Activated naive CD4-positive, alpha-beta T cell treated with anti-CD3 and anti-CD28 coated beads for 36 hours (primary cell): ENCODE results near the gene SCPEP1. TPM values are rescaled to one million over a fixed set of nuclear protein-coding genes. Genes with fewer than 3 reads are reported as not detected.

ENCODE experiments used
- CTCF ChIA-PET: fragments of 350-600 bp; sonication (Branson Sonifier 250); formaldehyde crosslinking; loops from one replicate; lab custom pipeline; 2021; ENCODE audit warnings: antibody characterized with exemption; lab: Charles Lee
- DNase-seq: peaks from one replicate; pipeline ENCODE4 v3.0.0-alpha.2; 2020
- H3K27ac Mint-ChIP-seq: one replicate; pipeline ENCODE4 v1.8.0; 2021; ENCODE audit warnings: mild to moderate bottlenecking, mixed read lengths
- H3K27me3 Mint-ChIP-seq: one replicate; pipeline ENCODE4 v1.8.0; 2021; ENCODE audit warnings: low read depth, mixed read lengths
- H3K36me3 Mint-ChIP-seq: one replicate; pipeline ENCODE4 v1.8.0; 2021; ENCODE audit warnings: low read depth, mixed read lengths
- H3K4me1 Mint-ChIP-seq: one replicate; pipeline ENCODE4 v1.8.0; 2021; ENCODE audit warnings: low read depth, mixed read lengths
- H3K4me3 Mint-ChIP-seq: one replicate; pipeline ENCODE4 v1.8.0; 2021; ENCODE audit warnings: mild to moderate bottlenecking, moderate library complexity, mixed read lengths
- H3K9me3 Mint-ChIP-seq: one replicate; pipeline ENCODE4 v1.8.0; 2021; ENCODE audit warnings: mixed read lengths
- intact Hi-C: fragments of 100-400 bp; cut with micrococcal nuclease; formaldehyde crosslinking; loops from one replicate; pipeline ENCODE4 v1.15.1; 2023
- total RNA-seq, 2 experiments: library from RNA; stranded (reverse); gene quantifications; one replicate each; pipeline ENCODE4 v1.2.3, GENCODE V29; 2021

SCPEP1 gene
- total RNA-seq, 2 experiments from 2014 or later: 11.7 to 15.3 TPM

DNA sequence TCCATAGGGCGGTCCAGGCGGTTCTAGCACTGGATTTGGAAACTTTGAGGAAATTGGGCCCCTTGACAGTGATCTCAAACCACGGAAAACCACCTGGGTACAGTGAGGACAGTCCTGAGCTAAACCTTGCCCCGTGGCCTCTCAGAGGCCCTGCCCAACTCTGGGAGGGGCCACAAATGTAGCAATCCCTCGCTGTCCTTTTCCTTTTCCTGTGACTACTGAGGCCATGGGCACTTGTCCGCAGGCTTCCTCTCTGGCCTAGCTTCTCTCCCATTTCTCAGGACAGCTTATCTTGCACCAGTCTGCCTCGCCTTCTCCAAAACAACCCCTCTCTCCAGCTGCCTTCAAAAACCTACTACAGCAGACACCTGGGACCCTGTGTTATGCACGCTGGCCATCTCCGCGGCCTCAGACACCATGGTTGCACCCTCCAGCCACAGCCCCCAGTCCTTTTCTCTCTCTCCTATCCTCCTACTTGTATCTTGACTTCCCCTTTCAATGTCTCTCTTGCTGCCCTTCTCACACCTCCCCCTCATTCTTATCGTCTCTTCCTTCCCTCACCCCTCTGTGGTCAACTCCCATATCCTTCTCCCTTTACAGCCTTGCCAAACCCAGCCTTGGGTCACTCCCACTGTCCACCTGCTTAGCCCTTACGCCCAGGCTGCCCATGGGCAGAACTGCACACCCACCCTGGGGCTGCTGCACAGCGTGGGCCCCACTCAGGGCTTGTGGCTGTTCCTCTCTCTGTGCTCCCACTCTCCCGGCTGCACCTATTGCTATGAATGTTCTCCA, 7.6 kb downstream of the SCPEP1 start:
- no peaks in the 10 kb centered on the region for H3K9me3 Mint-ChIP-seq
- no peak overlapping the region for H3K4me3 Mint-ChIP-seq
- peaks cover 16% of the 10 kb centered on the region for H3K36me3 Mint-ChIP-seq
- DNase-seq: no peak
- intact Hi-C loops: no loop called here
- H3K4me1 Mint-ChIP-seq: no peaks in the 10 kb centered on the region
- CTCF ChIA-PET: interaction anchor here (1.0 kb wide), 1 partner anchor 800 kb away, joined by 3 read pairs; no protein-coding TSS in a partner anchor
- H3K27me3 Mint-ChIP-seq: no peaks in the 10 kb centered on the region
- H3K27ac Mint-ChIP-seq: no peak overlapping the region

DNA sequence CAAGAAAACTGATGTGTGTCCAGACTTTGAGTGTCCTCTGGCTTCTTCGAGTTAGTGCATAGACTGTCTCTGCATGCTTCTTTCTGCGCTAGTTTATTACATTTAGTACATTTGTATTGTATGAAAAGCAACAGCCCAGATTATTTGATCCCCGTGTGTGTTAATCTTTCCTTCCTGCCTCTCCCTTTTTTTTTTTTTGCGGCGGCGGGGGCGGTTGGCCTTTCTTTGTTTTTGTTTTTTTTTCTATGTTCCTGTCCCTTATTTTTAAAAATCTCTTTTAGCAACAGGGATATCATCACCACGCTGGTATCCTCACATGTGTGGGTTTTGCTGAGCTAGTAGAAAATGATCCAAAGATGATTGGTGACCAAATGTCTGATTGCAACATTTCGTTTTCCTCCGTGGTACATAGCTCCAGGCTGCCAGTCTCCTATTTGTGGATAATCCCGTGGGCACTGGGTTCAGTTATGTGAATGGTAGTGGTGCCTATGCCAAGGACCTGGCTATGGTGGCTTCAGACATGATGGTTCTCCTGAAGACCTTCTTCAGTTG, 9.4 kb downstream of the SCPEP1 start:
- Mint-ChIP-seq H3K4me3 (no peak overlapping the region), H3K27ac (no peak overlapping the region), H3K9me3 (no peaks in the 10 kb centered on the region), H3K27me3 (no peaks in the 10 kb centered on the region), H3K4me1 (no peaks in the 10 kb centered on the region), H3K36me3 (peaks cover 18% of the 10 kb centered on the region)
- intact Hi-C loops: no loop called here
- DNase-seq: no peak
- CTCF ChIA-PET: no interaction called here

DNA sequence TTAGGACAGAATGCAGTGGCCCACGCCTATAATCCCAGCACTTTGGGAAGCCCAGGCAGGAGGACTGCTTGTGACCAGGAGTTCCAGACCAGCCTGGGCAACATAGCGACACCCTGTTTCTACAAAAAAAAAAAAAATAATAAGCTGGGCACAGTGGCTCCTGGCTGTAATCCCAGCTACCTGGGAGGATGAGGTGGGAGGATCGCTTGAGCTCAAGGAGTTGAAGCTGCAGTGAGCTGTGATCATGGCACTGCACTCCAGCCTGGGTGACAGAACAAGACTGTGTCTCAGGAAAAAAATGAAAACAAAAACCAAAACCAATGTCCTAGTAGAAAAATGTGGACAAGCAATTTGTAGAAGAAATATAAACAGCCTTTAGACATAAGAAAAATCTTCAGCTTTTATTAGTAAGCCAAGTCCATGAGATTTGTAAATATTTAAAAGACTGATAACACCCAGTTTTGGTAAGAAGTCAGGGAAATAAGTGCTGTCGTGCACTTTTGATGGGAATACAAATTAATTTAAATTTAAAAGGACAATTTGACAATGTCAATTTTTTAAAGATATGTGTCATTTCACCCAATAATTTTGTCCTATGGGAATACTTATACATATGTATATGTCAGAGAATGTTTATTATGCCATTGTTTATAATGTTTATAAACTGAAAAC, 11.1 kb downstream of the SCPEP1 start:
- intact Hi-C loops: no loop called here
- CTCF ChIA-PET: no interaction called here
- Mint-ChIP-seq H3K9me3 (no peaks in the 10 kb centered on the region), H3K27ac (no peak overlapping the region), H3K4me1 (no peaks in the 10 kb centered on the region), H3K36me3 (peaks cover 18% of the 10 kb centered on the region), H3K27me3 (no peaks in the 10 kb centered on the region), H3K4me3 (no peak overlapping the region)
- no peak for DNase-seq

DNA sequence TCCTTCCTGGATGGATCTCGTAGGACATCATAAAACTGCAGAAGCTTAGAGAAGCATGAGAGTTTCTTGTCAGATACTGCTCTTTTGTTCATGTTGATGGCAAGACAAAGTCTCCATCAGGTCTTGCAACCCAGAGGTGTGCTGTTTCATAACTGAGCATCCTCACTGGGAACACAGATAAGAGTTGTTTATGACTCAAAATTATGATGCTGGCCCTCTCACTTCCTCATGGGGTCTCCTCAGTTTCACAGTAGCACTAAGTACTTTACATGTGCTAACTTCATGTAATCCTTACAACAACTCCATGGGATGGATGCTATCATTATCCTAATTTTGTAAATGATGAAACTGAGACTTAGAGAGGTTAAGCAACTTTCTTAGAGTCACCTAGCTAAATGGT, 14.4 kb downstream of the SCPEP1 start:
- H3K4me3 Mint-ChIP-seq: no peak overlapping the region
- no peak for DNase-seq
- intact Hi-C loops: no loop called here
- H3K27ac Mint-ChIP-seq: no peak overlapping the region
- H3K27me3 Mint-ChIP-seq: no peaks in the 10 kb centered on the region
- CTCF ChIA-PET: interaction anchor here (0.6 kb wide), 2 partner anchors 52 to 53 kb away, joined by 4 read pairs; no protein-coding TSS in a partner anchor
- H3K9me3 Mint-ChIP-seq: no peaks in the 10 kb centered on the region
- no peaks in the 10 kb centered on the region for H3K4me1 Mint-ChIP-seq
- peaks cover 7% of the 10 kb centered on the region for H3K36me3 Mint-ChIP-seq

DNA sequence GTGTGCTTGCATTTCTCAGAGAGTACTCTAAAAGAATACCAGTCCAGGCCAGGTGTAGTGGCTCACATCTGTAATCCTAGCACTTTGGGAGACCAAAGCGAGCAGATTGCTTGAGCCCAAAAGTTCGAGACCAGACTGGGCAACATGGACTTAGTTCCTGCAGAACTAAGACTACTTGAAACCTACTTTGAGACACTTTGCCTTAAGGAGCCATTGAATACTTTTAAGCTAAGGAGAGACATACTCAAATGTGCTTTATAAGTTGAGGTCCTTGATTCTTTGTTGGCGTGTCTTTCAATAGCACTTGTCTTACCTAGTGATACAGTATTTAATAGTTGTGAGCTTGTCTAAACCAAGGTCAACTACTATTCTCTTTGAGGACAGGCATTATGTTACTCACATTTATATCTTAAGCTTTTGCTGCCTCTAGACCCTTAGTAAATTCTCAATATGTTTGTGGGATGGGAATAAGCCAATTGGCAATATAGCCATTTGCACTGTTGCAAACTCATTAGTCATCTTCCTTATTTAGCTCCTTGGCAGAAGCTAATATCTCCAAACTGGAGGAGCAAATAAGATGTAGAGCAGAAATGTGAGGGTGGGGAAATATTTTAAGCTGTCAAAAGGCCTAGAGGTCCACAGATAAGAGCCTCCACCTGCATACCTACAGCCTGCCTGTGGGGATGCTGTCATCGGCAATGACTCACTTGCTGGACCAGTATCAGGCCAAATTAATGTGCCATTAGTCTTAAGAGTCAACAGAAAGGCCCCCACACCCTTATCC, 16.3 kb downstream of the SCPEP1 start:
- peaks cover 2% of the 10 kb centered on the region for H3K36me3 Mint-ChIP-seq
- intact Hi-C loops: no loop called here

DNA sequence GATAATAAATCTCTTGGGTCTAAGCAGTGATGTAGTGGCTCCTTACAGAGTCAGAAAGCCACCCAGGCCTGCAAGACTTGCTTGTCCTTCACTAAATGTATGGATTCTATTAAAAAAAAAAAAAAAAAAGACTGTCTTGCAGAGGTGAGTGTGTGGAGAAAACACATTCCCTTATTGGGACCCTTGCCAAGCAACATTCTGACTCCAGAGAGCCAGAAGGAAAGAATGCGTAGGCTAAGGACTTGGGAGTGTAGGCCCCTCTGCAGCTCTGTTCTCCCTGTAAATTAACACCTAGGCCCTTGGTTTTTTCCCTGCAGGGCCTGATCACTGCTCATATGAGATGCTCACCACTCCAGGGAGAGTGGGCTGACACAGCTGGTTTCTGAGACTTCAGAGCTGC, 17.8 kb downstream of the SCPEP1 start:
- no peaks in the 10 kb centered on the region for H3K4me1 Mint-ChIP-seq
- peaks cover 4% of the 10 kb centered on the region for H3K36me3 Mint-ChIP-seq
- H3K27ac Mint-ChIP-seq: no peak overlapping the region
- CTCF ChIA-PET: no interaction called here
- intact Hi-C loops: no loop called here
- no peak overlapping the region for H3K4me3 Mint-ChIP-seq
- H3K27me3 Mint-ChIP-seq: no peaks in the 10 kb centered on the region
- DNase-seq: no peak
- no peaks in the 10 kb centered on the region for H3K9me3 Mint-ChIP-seq

More for the DNA sequence above, 16.3 kb downstream of the SCPEP1 start:
- Mint-ChIP-seq H3K27ac (no peak overlapping the region), H3K4me1 (no peaks in the 10 kb centered on the region), H3K9me3 (no peaks in the 10 kb centered on the region), H3K27me3 (no peaks in the 10 kb centered on the region), H3K4me3 (no peak overlapping the region)
- CTCF ChIA-PET: no interaction called here
- no peak for DNase-seq

DNA sequence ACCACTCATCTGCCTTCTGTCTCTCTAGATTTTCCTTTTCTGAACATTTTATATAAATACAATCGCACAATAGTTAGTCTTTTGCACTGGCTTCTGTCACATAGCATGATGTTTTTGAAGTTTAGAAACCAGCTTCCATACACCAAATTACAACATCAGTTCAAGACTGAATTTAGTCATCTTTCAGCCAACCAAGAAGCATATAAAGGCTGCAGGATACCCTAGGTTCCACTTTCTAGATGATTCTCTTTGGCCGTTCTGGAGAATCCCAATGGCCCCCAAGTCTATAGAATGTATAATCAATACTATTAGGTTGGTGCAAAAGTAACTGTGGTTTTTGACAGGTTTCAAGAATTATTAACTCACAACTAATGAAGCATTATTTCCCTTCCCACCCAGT, 19.4 kb downstream of the SCPEP1 start:
- intact Hi-C loops: no loop called here
- DNase-seq: no peak
- no peaks in the 10 kb centered on the region for H3K27me3 Mint-ChIP-seq
- H3K4me3 Mint-ChIP-seq: no peak overlapping the region
- H3K9me3 Mint-ChIP-seq: no peaks in the 10 kb centered on the region
- H3K27ac Mint-ChIP-seq: no peak overlapping the region
- H3K36me3 Mint-ChIP-seq: peaks cover 3% of the 10 kb centered on the region
- CTCF ChIA-PET: no interaction called here
- H3K4me1 Mint-ChIP-seq: no peaks in the 10 kb centered on the region

DNA sequence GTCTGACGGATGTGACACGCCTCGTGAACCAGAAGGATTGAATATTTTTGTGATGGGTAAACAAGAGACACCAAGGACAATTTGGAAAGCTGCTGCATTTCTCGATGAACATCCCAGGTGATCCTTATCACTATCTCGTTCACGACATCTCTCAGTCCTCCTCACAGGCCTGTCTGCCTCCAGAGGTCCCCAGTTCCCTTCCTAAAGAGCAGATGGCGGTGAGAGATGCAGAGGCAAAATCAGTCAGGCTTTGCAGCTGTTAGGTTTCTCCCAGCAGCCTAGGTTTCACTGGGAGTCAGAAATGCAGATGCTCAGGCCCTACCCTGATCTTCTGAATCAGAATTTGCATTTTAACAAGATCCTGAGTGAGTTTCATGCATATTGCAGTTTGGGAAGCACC, 23.6 kb downstream of the SCPEP1 start:
- CTCF ChIA-PET: interaction anchor here (2.1 kb wide), 1 partner anchor 9 kb away, joined by 8 read pairs; no protein-coding TSS in a partner anchor
- Mint-ChIP-seq H3K4me3 (no peak overlapping the region), H3K27me3 (no peaks in the 10 kb centered on the region), H3K27ac (no peak overlapping the region), H3K4me1 (no peaks in the 10 kb centered on the region), H3K36me3 (peaks cover 8% of the 10 kb centered on the region), H3K9me3 (no peaks in the 10 kb centered on the region)
- DNase-seq: no peak
- intact Hi-C loops: no loop called here

DNA sequence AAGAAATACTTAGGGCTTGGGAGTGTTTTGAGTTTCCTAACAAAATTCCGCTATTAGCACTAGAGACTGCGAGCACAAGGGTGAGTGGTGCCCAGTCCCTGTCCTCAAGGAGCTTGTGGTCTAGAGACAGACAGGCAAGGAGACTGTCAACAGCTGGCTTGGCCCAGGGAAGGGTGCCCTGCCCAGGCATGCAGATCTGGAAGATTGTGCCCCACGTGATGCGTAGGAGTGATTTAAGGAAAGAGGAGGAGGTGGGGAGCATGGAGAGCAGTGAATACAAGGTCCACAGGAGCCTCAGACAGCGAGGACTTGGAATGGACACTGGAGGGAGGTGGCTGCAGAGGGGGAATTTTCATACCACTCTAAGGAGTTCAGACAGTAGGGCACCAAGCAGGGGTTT, 25.0 kb downstream of the SCPEP1 start:
- no peak overlapping the region for H3K27ac Mint-ChIP-seq
- H3K4me3 Mint-ChIP-seq: no peak overlapping the region
- no peaks in the 10 kb centered on the region for H3K4me1 Mint-ChIP-seq
- intact Hi-C loops: no loop called here
- no peak for DNase-seq
- no peaks in the 10 kb centered on the region for H3K9me3 Mint-ChIP-seq
- CTCF ChIA-PET: interaction anchor here (0.6 kb wide), 1 partner anchor 110 kb away, joined by 3 read pairs; no protein-coding TSS in a partner anchor
- H3K36me3 Mint-ChIP-seq: peaks cover 8% of the 10 kb centered on the region
- H3K27me3 Mint-ChIP-seq: no peaks in the 10 kb centered on the region

DNA sequence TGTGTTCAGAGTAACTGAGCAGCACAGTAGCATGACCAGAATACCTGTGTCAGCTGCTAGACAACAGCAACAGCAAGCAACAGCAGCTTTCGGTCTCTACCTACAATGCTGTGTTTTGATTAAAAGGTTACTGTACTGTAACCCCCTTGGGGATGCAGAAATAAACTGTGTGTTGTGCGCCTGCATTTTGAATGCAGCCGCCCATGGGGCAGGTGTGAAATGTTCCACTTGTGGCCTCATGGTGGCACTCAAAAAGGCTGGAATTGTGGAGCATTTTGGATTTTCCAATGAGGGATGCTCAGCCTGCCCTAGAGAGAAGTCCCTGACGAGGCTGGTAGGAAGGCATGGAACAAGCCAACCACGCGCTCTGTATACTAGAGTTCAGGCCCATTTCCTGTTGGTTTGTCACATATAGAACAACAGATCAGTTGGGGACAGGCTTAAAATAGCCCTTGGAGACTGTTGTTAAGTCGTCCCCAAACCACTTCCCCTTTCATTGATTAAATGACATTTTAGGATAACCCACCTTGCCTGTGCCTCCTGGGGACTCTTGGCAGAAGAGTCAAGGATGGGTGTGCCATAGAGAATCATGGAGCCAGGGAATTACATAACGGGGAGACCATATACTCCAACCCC, 27.1 kb downstream of the SCPEP1 start:
- Mint-ChIP-seq H3K4me1 (peaks cover 2% of the 10 kb centered on the region), H3K36me3 (peaks cover 8% of the 10 kb centered on the region), H3K9me3 (no peaks in the 10 kb centered on the region), H3K27me3 (no peaks in the 10 kb centered on the region), H3K27ac (no peak overlapping the region), H3K4me3 (no peak overlapping the region)
- intact Hi-C loops: no loop called here
- CTCF ChIA-PET: no interaction called here
- no peak for DNase-seq

DNA sequence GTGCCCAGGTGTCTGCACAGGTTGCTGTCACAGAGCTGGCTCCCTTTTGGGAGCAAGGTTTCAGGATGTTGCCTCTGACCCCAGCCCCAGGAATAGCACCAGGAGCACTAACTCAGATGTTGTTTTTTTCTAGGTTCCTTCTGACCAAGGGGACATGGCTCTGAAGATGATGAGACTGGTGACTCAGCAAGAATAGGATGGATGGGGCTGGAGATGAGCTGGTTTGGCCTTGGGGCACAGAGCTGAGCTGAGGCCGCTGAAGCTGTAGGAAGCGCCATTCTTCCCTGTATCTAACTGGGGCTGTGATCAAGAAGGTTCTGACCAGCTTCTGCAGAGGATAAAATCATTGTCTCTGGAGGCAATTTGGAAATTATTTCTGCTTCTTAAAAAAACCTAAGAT, 28.1 kb downstream of the SCPEP1 start:
- H3K4me1 Mint-ChIP-seq: peaks cover 6% of the 10 kb centered on the region
- H3K4me3 Mint-ChIP-seq: no peak overlapping the region
- H3K36me3 Mint-ChIP-seq: peaks cover 5% of the 10 kb centered on the region
- CTCF ChIA-PET: interaction anchor here (1.7 kb wide), 1 partner anchor 10 kb away, joined by 6 read pairs; no protein-coding TSS in a partner anchor
- H3K9me3 Mint-ChIP-seq: no peaks in the 10 kb centered on the region
- H3K27ac Mint-ChIP-seq: no peak overlapping the region
- intact Hi-C loops: no loop called here
- DNase-seq: no peak
- no peaks in the 10 kb centered on the region for H3K27me3 Mint-ChIP-seq
